Measurements from ENCODE around the gene DPF3. TPM values are rescaled to one million over a fixed set of nuclear protein-coding genes. Genes with fewer than 3 reads are reported as not detected.

The DPF3 gene
- total and polyA plus RNA-seq, 9 of the 15 experiments (the other 6 are each of a cell fraction or from before 2014, with no cell fraction given), result 0.21 to 4.9 (median 1.2) TPM

DNA sequence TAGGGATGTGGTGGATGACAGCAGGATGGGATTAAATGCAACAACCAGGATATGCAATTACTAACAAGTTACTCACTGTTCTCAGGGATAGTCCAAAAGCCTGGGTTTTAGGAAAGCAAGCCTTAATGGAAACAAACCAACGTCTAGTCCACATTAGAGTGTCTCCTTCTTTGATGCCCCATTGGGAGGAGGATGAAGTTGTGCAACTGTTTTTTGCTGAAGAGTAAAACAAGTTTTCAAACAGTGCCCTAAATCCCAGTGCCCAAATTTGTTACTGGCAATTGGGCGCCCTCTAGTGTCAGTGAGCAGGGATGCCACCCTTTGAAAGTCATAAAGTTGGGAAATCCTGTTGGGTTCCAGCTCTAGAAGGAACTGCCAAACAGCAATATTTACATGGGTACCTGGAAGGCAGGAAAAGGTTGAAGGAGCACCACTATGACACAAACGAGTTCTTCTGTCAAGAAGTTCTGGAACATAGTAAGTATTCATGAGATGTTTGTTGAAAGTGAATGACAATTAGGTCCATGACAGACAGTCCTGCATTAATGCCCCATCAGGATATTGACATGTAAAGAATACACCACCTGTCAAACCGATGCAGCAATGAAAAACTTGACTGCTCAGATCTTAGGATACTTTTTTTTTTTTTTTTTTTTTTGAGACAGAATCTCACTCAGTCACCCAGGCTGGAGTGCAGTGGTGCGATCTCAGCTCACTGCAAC is 11.1 kb upstream of the DPF3 start (continued):
- TF ChIP-seq, protein P1, sequence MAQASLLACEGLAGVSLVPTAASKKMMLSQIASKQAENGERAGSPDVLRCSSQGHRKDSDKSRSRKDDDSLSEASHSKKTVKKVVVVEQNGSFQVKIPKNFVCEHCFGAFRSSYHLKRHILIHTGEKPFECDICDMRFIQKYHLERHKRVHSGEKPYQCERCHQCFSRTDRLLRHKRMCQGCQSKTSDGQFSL (CRISPR knock-in tag; IDR thresholded peaks at IDR 0.05), result no peak
- TF ChIP-seq, protein P1 (tag; IDR thresholded peaks at IDR 0.05), result no peak
- TF ChIP-seq ATF4 (CRISPR knock-in tag; IDR thresholded peaks at IDR 0.05) (no peak), CC2D1A (IDR thresholded peaks at IDR 0.05) (peak; percentile 63; the same call in 1 of the 2 replicates), COPS2 (conservative IDR thresholded peaks at IDR 0.05) (no peak), PTBP1 (IDR thresholded peaks at IDR 0.05; ENCODE audit: low read depth, low read length) (no peak), TAF7 (tag; IDR thresholded peaks at IDR 0.05) (no peak), ZNF830 (CRISPR knock-in tag; IDR thresholded peaks at IDR 0.05) (no peak), E2F3 (CRISPR knock-in tag; IDR thresholded peaks at IDR 0.05) (no peak), CREB3L1 (IDR thresholded peaks at IDR 0.05; ENCODE audit: borderline replicate concordance, low read depth) (no peak), MAZ (CRISPR knock-in tag; conservative IDR thresholded peaks at IDR 0.05 in 1 of 2, IDR thresholded peaks at IDR 0.05 in 1 of 2) (peak in 1 of 2 experiments; percentile 25; a peak in 1 of 4 replicates), ZNF589 (CRISPR knock-in tag; IDR thresholded peaks at IDR 0.05; ENCODE audit: low read depth) (no peak), JUND (IDR thresholded peaks at IDR 0.05; ENCODE audit: borderline replicate concordance, low read depth, low read length) (no peak), JUND (tag; IDR thresholded peaks at IDR 0.05; ENCODE audit: borderline replicate concordance, low read depth, low read length) (peak; percentile 12; the same call in 1 of the 3 replicates), THRAP3 (IDR thresholded peaks at IDR 0.05; ENCODE audit: borderline replicate concordance) (no peak), MAX (CRISPR knock-in tag; IDR thresholded peaks at IDR 0.05) (no peak), HDAC6 (IDR thresholded peaks at IDR 0.05; ENCODE audit: low read depth, low read length) (no peak), MTA3 (IDR thresholded peaks at IDR 0.05; ENCODE audit: borderline replicate concordance) (no peak), SRSF3 (IDR thresholded peaks at IDR 0.05; ENCODE audit: insufficient read depth, low read length) (no peak)
- TF ChIP-seq, protein P2, sequence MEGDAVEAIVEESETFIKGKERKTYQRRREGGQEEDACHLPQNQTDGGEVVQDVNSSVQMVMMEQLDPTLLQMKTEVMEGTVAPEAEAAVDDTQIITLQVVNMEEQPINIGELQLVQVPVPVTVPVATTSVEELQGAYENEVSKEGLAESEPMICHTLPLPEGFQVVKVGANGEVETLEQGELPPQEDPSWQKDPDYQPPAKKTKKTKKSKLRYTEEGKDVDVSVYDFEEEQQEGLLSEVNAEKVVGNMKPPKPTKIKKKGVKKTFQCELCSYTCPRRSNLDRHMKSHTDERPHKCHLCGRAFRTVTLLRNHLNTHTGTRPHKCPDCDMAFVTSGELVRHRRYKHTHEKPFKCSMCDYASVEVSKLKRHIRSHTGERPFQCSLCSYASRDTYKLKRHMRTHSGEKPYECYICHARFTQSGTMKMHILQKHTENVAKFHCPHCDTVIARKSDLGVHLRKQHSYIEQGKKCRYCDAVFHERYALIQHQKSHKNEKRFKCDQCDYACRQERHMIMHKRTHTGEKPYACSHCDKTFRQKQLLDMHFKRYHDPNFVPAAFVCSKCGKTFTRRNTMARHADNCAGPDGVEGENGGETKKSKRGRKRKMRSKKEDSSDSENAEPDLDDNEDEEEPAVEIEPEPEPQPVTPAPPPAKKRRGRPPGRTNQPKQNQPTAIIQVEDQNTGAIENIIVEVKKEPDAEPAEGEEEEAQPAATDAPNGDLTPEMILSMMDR (IDR thresholded peaks at IDR 0.05 in 2 of 3, conservative IDR thresholded peaks at IDR 0.05 in 1 of 3; ENCODE audit: insufficient read depth in 2 of 3, low read depth in 1 of 3, low read length in 3 of 3), result peak; percentile 72 to 85 (median 76)
- TF ChIP-seq, protein P3, sequence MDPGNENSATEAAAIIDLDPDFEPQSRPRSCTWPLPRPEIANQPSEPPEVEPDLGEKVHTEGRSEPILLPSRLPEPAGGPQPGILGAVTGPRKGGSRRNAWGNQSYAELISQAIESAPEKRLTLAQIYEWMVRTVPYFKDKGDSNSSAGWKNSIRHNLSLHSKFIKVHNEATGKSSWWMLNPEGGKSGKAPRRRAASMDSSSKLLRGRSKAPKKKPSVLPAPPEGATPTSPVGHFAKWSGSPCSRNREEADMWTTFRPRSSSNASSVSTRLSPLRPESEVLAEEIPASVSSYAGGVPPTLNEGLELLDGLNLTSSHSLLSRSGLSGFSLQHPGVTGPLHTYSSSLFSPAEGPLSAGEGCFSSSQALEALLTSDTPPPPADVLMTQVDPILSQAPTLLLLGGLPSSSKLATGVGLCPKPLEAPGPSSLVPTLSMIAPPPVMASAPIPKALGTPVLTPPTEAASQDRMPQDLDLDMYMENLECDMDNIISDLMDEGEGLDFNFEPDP (CRISPR knock-in tag; IDR thresholded peaks at IDR 0.05), result no peak

Data from K562 (cell line).